Aorta (tissue), 5 donors: ENCODE data around the gene SRP68. TPM values are rescaled to one million over a fixed set of nuclear protein-coding genes. Genes with fewer than 3 reads are reported as not detected.
A peak's percentile ranks its signal among the peaks of the same experiment; 100 is the strongest.
"Not testable (repeated sequence)": the region's sequence is repeated elsewhere in the genome, so short reads cannot be mapped to it uniquely, and the experiment has no call there.

Source experiments
- ATAC-seq: fragments of 200-7000 bp; cut with Tn5 transposase; one replicate; pipeline ENCODE4 v1.9.1; 2022; ENCODE audit warnings: moderate library complexity; ENCODE audit not compliant: low FRiP score
- DNase-seq, 2 donors: peaks; one replicate each; pipeline ENCODE4 v3.0.0-alpha.2; 2020
- H3K27ac ChIP-seq, 2 donors: one replicate each; pipeline ENCODE4 v1.5.1; 2013; ENCODE audit warnings: low read length in 2 of 2, mild to moderate bottlenecking in 2 of 2, moderate library complexity in 2 of 2, control low read depth in 1 of 2, inconsistent platforms in 1 of 2, low read depth in 1 of 2
- H3K27me3 ChIP-seq, 2 donors: one replicate each; pipeline ENCODE4 v1.6.1; 2013; ENCODE audit warnings: control low read depth in 1 of 2, low read length in 1 of 2, mild to moderate bottlenecking in 1 of 2, moderate library complexity in 1 of 2; ENCODE audit not compliant: insufficient read depth in 2 of 2, control insufficient read depth in 1 of 2
- H3K36me3 ChIP-seq, 2 donors: one replicate each; pipeline ENCODE4 v1.6.1; 2013; ENCODE audit warnings: control low read depth in 1 of 2, low read length in 1 of 2, mild to moderate bottlenecking in 1 of 2; ENCODE audit not compliant: insufficient read depth in 2 of 2, control insufficient read depth in 1 of 2
- H3K4me1 ChIP-seq, 2 donors: one replicate each; pipeline ENCODE4 v1.6.1; 2013; ENCODE audit warnings: low read length in 2 of 2, control low read depth in 1 of 2, mild to moderate bottlenecking in 1 of 2, moderate library complexity in 1 of 2; ENCODE audit not compliant: insufficient read depth in 2 of 2, control insufficient read depth in 1 of 2
- H3K4me3 ChIP-seq, 2 donors: one replicate each; pipeline ENCODE4 v1.5.1; 2013; ENCODE audit warnings: low read length in 2 of 2, control low read depth in 1 of 2, mild to moderate bottlenecking in 1 of 2
- H3K9me3 ChIP-seq: one replicate; pipeline ENCODE4 v1.6.1; 2013; ENCODE audit warnings: mild to moderate bottlenecking, low read length; ENCODE audit not compliant: control insufficient read depth
- WGBS, 2 donors: extraction: QIAGEN DNeasy Blood & Tissue Kit; methylation state at CpG; one replicate each; pipeline ENCODE4 v1.1.7; 2013; 5-methylcytosine and 5-hydroxymethylcytosine counted together
- intact Hi-C, 2 donors: fragments of 100-400 bp; cut with DNase I; formaldehyde crosslinking; loops; one replicate each; pipeline versions ENCODE4 v1.14.2 to v1.15.0; 2022
- polyA plus RNA-seq, 2 donors: library from polyadenylated mRNA; stranded (reverse); fragments of 200-250 nt; gene quantifications; one replicate each; pipeline ENCODE4 v1.2.3, GENCODE V29; 2013
- total RNA-seq, 2 donors: library from RNA; stranded (reverse); fragmentation: NEBNext Ultra II Directional; extraction: Animal tissue kit (Norgen Biotek cat#: 25700); gene quantifications; one replicate each; pipeline ENCODE4 v1.2.1, GENCODE V29; 2021
- donor health status: healthy with polysubstance abuse.
- donor health status: Bipolar disorder and iron deficiency.
- donor health status: DM: no; HTN: no; CAD: no.
- donor health status: DM: no; HTN: no; CAD: no.
- donor health status: DM: yes; HTN: yes; CAD: no.

The SRP68 gene
- total and polyA plus RNA-seq, 4 donors: 35.1 to 60.9 (median 49.7) TPM

DNA sequence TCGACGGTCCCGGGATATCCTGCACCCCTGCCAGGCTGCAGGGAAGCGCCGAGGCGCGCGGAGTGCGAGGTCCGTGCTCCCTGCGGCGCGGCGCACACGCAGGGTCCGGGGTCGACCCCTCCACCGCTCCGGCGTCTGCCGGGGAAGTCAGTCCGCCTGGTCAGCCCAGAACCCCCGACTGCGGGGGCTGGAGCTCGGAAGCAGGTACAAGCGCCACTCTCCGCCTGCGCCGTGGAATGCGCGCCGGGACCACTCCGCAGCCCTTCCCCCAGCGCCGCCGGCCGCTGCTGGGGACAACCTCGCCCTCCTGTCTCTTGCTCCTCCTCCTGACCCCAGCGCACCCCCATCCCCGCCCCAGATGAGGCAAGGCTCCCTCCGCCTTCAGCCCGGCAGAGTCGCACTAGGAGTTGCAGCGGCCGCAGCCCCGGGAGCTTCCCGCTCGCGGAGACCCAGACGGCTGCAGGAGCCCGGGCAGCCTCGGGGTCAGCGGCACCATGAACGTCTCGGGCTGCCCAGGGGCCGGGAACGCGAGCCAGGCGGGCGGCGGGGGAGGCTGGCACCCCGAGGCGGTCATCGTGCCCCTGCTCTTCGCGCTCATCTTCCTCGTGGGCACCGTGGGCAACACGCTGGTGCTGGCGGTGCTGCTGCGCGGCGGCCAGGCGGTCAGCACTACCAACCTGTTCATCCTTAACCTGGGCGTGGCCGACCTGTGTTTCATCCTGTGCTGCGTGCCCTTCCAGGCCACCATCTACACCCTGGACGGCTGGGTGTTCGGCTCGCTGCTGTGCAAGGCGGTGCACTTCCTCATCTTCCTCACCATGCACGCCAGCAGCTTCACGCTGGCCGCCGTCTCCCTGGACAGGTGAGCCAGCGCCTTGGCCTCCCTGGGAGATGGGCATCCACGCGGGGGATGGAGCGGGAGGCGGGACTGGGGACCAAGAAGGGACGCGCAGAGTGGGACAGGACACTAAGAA, 2.4 kb upstream of the SRP68 start, which contains the start of gene GALR2:
TSS of gene GALR2 (plus strand) at position 392 of the 974 bp plus-strand sequence. CDS start at position 495, 103 bp downstream.
- intact Hi-C loops: no loop called here
- 2% methylated on average over 86 to 92 of the region's 92 CpGs for WGBS, 2 donors
- ATAC-seq (no peak), DNase-seq (no peak)
- H3K27ac ChIP-seq: no peak within 1 kb of the TSS
- H3K4me1 ChIP-seq: no peaks in the 10 kb centered on the region
- H3K4me3 ChIP-seq: no peak within 1 kb of the TSS
- no peaks in the 10 kb centered on the region for H3K36me3 ChIP-seq
- H3K9me3 ChIP-seq: no peaks in the 10 kb centered on the region
- no peaks in the 10 kb centered on the region for H3K27me3 ChIP-seq

DNA sequence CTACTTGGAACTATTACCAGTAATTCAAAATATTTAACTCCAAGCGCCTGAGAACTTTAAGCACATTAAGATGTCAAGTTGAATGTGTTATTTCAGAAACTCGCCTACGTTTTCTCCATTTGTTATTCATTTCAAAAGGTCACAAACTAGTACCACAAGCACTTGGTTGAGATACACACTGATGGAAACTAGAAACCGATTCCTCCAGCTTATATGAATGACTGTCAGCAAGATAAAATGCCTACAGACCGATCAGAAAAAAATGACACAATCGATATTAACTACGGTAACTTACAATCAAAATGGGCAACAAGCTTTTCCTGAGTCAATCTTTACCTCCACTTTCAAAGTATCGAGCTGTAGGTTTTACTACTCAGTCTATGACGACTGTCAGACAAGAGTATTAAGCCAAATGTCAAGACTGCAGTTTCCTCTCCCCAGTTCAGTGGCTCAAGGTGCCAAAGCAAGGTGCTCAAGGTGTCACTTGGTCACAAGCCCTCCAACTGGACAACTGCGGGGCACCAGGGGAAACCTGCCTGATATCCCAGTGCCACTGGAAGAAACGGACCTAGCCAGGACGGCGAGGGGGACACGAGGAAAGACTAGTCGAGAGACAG, 678 bp downstream of the SRP68 start:
- ATAC-seq: no peak
- no peaks in the 10 kb centered on the region for H3K4me1 ChIP-seq

DNA sequence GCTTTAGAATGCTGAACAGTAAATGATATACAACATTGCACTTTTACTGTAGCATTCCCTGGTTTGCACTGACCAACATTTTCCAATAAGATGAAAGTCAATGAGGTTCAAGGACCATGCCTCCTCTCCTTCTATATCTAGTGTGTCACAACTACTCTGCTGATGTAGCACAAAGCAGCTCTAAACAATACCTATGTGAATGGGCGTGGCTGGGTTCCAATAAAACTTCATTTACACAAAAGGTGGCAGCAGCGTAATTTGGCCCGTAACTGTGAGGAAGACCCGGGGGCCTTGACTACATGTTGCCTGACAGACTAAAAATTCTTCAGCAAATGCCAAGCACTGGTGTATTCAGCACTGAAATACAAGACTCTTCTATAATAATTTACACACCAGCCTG, 6.5 kb downstream of the SRP68 start:
- DNase-seq (peak in 1 of 2 donors; percentile 7), ATAC-seq (no peak)
- peaks cover 6 to 16% of the 10 kb centered on the region in 2 donors for H3K36me3 ChIP-seq
- 80 to 87% methylated on average over 4 of the region's 4 CpGs for WGBS, 2 donors
- no peak overlapping the region for H3K27ac ChIP-seq
- no peak overlapping the region for H3K4me3 ChIP-seq
- intact Hi-C loops: no loop called here
- no peaks in the 10 kb centered on the region for H3K4me1 ChIP-seq
- H3K27me3 ChIP-seq: no peaks in the 10 kb centered on the region
- H3K9me3 ChIP-seq: no peaks in the 10 kb centered on the region

More for the DNA sequence above, 678 bp downstream of the SRP68 start:
- intact Hi-C loops: no loop called here
- 8 to 10% methylated on average over 15 of the region's 15 CpGs for WGBS, 2 donors
- Histone ChIP-seq H3K27ac (no peak overlapping the region), H3K27me3 (no peaks in the 10 kb centered on the region), H3K9me3 (no peaks in the 10 kb centered on the region), H3K36me3 (peaks cover 0 to 6% of the 10 kb centered on the region in 2 donors), H3K4me3 (peak overlapping the region; percentile 20 to 52)
- DNase-seq: no peak

DNA sequence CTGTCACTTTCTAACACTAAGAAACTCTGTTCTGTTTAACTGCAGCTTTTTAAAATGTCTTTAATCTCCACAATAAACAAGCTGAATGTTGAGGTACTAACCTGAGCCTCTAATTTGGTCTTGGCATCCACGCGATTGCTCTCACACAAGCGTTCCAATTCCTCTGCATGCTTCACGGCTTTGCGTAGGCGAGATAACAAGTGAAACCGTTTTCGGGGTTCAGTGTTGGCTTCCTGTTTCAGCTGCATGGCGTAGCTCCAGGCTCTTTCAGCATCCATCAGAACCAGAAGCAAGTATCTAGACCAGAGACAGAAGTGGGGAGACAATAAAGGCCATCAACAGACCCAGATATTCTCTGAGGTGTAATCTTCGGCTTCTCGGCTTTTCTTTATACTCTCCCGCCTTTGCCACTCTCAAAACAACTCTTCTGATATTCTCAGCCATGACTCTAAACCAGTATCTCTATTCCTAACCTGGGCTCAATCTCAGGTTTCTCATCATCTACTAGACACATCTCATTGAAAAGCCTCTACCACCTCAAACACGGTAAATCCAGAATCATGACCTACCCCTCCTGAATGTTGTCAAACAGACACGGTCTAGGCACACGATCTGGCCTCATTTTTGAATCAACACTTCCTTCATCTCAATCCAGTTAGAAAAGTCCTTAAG, 8.3 kb downstream of the SRP68 start:
- H3K36me3 ChIP-seq: peaks cover 13 to 18% of the 10 kb centered on the region in 2 donors
- H3K4me1 ChIP-seq: no peaks in the 10 kb centered on the region
- no peak overlapping the region for H3K27ac ChIP-seq
- no peaks in the 10 kb centered on the region for H3K27me3 ChIP-seq
- H3K9me3 ChIP-seq: no peaks in the 10 kb centered on the region
- intact Hi-C loops: no loop called here
- DNase-seq (peak in 1 of 2 donors; percentile 15), ATAC-seq (no peak)
- WGBS, 2 donors: 85 to 86% methylated on average over 15 of the region's 15 CpGs
- H3K4me3 ChIP-seq: no peak overlapping the region

DNA sequence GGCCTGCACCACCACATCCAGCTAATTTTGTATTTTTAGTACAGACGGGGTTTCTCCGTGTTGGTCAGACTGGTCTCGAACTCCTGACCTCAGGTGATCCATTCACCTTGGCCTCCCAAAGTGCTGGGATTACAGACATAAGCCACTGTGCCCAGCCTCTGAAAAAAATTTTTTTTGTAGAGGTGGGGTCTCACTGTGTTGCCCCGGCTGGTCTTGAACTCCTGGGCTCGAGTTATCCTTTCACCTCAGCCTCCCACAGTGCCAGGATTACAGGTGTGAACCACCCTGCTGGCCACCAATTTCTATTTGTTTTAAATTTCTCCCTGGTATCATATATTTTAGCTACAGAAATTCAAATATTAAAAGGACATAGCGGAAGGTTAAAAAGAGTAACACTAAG, 14.1 kb downstream of the SRP68 start:
- H3K27ac ChIP-seq, intact Hi-C loops, ATAC-seq, H3K9me3 ChIP-seq, H3K27me3 ChIP-seq, H3K4me3 ChIP-seq, H3K4me1 ChIP-seq: not testable (repeated sequence)
- peaks cover 9 to 11% of the 10 kb centered on the region in 2 donors for H3K36me3 ChIP-seq
- WGBS, 2 donors: 86 to 92% methylated on average over 6 of the region's 6 CpGs
- peak in 1 of 2 donors; percentile 14 for DNase-seq

DNA sequence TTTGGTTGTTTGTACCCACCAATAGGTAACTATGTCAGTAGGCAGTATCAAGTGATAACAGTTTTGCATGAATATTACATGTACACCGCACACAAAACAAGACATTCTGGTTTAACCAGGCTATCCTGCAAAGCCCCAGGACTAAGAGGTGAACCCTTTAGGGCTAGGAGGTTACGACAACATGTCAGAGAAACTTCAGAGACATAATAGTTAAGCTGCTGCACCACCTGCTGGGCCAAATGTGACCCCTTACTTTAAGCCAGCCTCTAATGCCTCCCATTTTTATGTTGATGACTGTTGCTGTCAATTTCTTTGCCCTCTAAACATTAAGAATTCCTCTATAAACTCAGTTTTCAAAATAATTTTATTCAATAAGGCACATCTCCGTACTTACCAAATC, 15.4 kb downstream of the SRP68 start:
- no peaks in the 10 kb centered on the region for H3K4me1 ChIP-seq
- no peak overlapping the region for H3K27ac ChIP-seq
- 92 to 98% methylated on average over 3 of the region's 3 CpGs for WGBS, 2 donors
- ATAC-seq: no peak
- H3K27me3 ChIP-seq: no peaks in the 10 kb centered on the region
- H3K4me3 ChIP-seq: no peak overlapping the region
- no peaks in the 10 kb centered on the region for H3K9me3 ChIP-seq
- intact Hi-C loops: no loop called here
- peaks cover 9 to 12% of the 10 kb centered on the region in 2 donors for H3K36me3 ChIP-seq
- no peak for DNase-seq

DNA sequence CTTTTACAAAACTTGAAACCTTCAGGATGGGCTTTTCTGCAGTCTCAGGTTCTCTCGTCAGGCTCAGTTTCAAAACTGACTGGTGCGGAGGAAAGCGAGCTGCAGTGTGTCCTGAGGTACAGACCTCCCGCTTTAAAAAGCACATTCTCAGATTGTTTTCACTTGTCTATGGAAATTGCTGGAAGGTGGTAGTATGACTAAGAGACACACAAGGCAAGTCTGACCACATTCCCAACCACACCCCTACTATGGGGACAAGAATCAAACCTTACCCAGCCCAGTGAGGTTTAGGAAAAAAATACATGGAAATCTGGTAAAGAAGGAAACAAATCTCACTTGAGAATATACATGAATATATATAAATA, 18.2 kb downstream of the SRP68 start:
- Histone ChIP-seq H3K36me3 (peaks cover 5 to 13% of the 10 kb centered on the region in 2 donors), H3K4me3 (no peak overlapping the region), H3K9me3 (no peaks in the 10 kb centered on the region), H3K27ac (no peak overlapping the region), H3K27me3 (no peaks in the 10 kb centered on the region), H3K4me1 (no peaks in the 10 kb centered on the region)
- DNase-seq (no peak), ATAC-seq (no peak)
- 90 to 96% methylated on average over 4 of the region's 4 CpGs for WGBS, 2 donors
- intact Hi-C loops: no loop called here

DNA sequence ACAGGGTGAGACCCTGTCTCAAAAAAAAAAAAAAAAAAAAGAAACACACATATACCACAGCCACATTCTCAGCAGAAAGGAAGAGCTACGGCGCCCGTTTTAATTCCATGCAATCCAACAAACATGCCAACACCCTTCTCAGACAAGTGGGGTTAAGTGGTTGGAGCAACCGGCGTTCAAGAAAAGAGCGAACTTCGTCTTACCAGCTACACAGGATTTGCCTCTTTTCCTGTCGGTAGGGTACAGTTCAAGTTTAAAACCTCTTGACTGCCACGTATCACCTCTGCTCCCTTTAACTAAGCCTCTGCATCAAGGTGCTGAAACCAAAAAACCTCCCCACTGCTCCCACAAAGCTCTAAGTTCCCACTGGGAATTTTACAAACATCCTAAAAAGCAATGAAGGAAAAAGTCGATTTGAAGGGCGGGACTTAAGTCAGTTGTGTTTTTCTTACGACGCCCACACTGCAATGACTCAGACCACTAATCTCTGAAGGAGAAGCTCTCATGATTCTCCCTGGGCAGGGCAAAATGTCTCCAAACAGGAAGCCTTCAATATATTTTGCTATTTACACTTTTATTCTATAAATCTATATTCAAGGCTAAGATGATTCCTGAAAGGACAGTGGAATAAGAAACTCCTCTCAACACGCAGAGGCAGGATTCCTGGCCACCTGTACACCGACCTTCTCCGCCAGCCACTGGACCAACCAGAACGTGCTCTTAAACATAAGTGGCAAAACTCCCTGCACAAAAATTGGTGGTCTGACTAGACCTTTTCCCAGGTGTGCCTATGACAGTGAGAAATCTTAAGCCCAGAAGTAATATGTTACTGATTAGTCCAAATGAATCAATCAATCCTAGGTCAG, 18.8 kb downstream of the SRP68 start:
- intact Hi-C loops: no loop called here
- DNase-seq: no peak
- Histone ChIP-seq H3K4me3 (no peak overlapping the region), H3K36me3 (peaks cover 8 to 12% of the 10 kb centered on the region in 2 donors), H3K4me1 (no peaks in the 10 kb centered on the region), H3K27ac (no peak overlapping the region), H3K9me3 (no peaks in the 10 kb centered on the region), H3K27me3 (no peaks in the 10 kb centered on the region)
- no peak for ATAC-seq
- WGBS, 2 donors: 78 to 80% methylated on average over 17 of the region's 17 CpGs
